ENCODE results near the gene UGT2A1.
A peak's percentile ranks its signal among the peaks of the same experiment; 100 is the strongest.
"Not testable (repeated sequence)": the region's sequence is repeated elsewhere in the genome, so short reads cannot be mapped to it uniquely, and the experiment has no call there.

UGT2A1 gene

GRCh38 chr4:69653147-69653546 lies at the start of gene UGT2A1:
Gene UGT2A1 (minus strand): TSS chr4:69653247. CDS start chr4:69647644, 5,603 bp downstream.
- no peak for DNase-seq (ENCODE audit: low spot score)

GRCh38 chr4:69702201-69702600 lies 49.2 kb upstream of the UGT2A1 start:
- DNase-seq (ENCODE audit: low spot score) = no peak

- DNase-seq (ENCODE audit: low spot score) = no peak
Measured at GRCh38 chr4:69701696-69702095, 48.6 kb upstream of the UGT2A1 start.

GRCh38 chr4:69697536-69698242 lies 44.6 kb upstream of the UGT2A1 start:
- no peak for DNase-seq (ENCODE audit: low spot score)

GRCh38 chr4:69689599-69689998 lies 36.6 kb upstream of the UGT2A1 start:
- peak; percentile 26 for DNase-seq (ENCODE audit: low spot score)

- no peak for DNase-seq (ENCODE audit: low spot score)
Measured at GRCh38 chr4:69684804-69685203, 31.8 kb upstream of the UGT2A1 start.

GRCh38 chr4:69668680-69669079 lies 15.6 kb upstream of the UGT2A1 start:
- no peak for DNase-seq (ENCODE audit: low spot score)

- DNase-seq (ENCODE audit: low spot score) = not testable (repeated sequence)
Measured at GRCh38 chr4:69664009-69664408, 11.0 kb upstream of the UGT2A1 start.

- DNase-seq (ENCODE audit: low spot score) = not testable (repeated sequence)
Measured at GRCh38 chr4:69661130-69661803, 8.2 kb upstream of the UGT2A1 start.

GRCh38 chr4:69658133-69658532 lies 5.1 kb upstream of the UGT2A1 start:
- no peak for DNase-seq (ENCODE audit: low spot score)

GRCh38 chr4:69656653-69657158 lies 3.7 kb upstream of the UGT2A1 start:
- DNase-seq (ENCODE audit: low spot score) = no peak

GRCh38 chr4:69650872-69651271 lies 2.2 kb downstream of the UGT2A1 start:
- no peak for DNase-seq (ENCODE audit: low spot score)

GRCh38 chr4:69649629-69650028 lies 3.4 kb downstream of the UGT2A1 start:
- DNase-seq (ENCODE audit: low spot score) = no peak

- DNase-seq (ENCODE audit: low spot score) = no peak
Measured at GRCh38 chr4:69649207-69649606, 3.8 kb downstream of the UGT2A1 start.

- DNase-seq (ENCODE audit: low spot score) = no peak
Measured at GRCh38 chr4:69642961-69643360, 10.1 kb downstream of the UGT2A1 start.

GRCh38 chr4:69640289-69640688 lies 12.8 kb downstream of the UGT2A1 start:
- DNase-seq (ENCODE audit: low spot score) = no peak

GRCh38 chr4:69639542-69639941 lies 13.5 kb downstream of the UGT2A1 start, which contains the start of gene UGT2A2:
Gene UGT2A2 (minus strand): TSS chr4:69639642. CDS start chr4:69639640, 2 bp downstream.
- DNase-seq (ENCODE audit: low spot score) = no peak

GRCh38 chr4:69617083-69617694 lies 35.9 kb downstream of the UGT2A1 start:
- DNase-seq (ENCODE audit: low spot score) = no peak

- DNase-seq (ENCODE audit: low spot score) = no peak
Measured at GRCh38 chr4:69610484-69610883, 42.6 kb downstream of the UGT2A1 start.

GRCh38 chr4:69601065-69601464 lies 52.0 kb downstream of the UGT2A1 start:
- no peak for DNase-seq (ENCODE audit: low spot score)

GRCh38 chr4:69600013-69600412 lies 53.0 kb downstream of the UGT2A1 start:
- no peak for DNase-seq (ENCODE audit: low spot score)

- DNase-seq (ENCODE audit: low spot score) = no peak
Measured at GRCh38 chr4:69594382-69594781, 58.7 kb downstream of the UGT2A1 start.

- DNase-seq (ENCODE audit: low spot score) = no peak
Measured at GRCh38 chr4:69591364-69591763, 61.7 kb downstream of the UGT2A1 start.

Measured in activated CD4-positive, alpha-beta T cell treated with anti-CD3 and anti-CD28 coated beads, Interleukin-2, Interleukin-4, amounts not matched to agents 100 ng/mL and 50 ng/mL, durations not matched to agents 16 hours and 8 hours (primary cell).